Islet of Langerhans (tissue), 1 donor: ENCODE data around the gene PABPN1L.

ENCODE experiments used
- FAIRE-seq: peaks from one replicate; lab custom pipeline; 2011; peaks lifted over from hg19 to GRCh38; lab: Jason Lieb, UNC

PABPN1L gene

GRCh38 chr16:88883946-88884345 lies 17.5 kb upstream of the PABPN1L start:
- FAIRE-seq: no peak

DNA sequence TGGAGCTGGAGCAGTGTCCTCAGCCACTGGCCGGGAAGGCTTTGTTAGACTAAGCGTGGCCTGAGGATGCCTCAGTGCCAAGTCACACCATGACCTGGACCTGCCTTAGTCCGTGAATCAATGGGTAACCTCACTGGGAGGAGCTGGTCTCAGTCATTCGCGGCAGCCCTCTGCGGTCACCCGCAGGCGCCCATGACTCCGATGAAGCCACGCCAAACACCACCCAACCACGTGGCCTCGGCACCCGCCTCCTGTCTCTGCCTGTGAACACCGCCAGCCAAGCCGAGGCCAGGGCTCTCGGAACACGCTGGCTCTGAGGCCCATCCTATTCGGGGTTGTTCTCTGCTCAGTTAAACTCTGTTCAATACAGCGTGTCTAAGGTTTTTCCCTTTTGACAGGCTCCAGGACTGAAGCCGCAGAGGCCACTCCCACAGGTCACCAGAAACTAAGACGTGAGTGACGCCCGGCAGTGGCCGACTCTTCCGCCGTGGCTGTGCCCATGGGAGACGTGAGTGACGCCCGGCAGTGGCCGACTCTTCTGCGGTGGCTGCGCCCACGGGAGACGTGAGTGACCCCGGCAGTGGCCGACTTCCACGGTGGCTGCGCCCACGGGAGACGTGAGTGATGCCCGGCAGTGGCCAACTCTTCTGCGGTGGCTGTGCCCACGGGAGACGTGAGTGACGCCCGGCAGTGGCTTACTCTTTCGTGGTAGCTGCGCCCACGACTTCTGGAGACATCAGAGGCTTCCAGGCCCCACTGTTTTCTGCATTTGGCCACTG lies 16.8 kb upstream of the PABPN1L start:
- no peak for FAIRE-seq

DNA sequence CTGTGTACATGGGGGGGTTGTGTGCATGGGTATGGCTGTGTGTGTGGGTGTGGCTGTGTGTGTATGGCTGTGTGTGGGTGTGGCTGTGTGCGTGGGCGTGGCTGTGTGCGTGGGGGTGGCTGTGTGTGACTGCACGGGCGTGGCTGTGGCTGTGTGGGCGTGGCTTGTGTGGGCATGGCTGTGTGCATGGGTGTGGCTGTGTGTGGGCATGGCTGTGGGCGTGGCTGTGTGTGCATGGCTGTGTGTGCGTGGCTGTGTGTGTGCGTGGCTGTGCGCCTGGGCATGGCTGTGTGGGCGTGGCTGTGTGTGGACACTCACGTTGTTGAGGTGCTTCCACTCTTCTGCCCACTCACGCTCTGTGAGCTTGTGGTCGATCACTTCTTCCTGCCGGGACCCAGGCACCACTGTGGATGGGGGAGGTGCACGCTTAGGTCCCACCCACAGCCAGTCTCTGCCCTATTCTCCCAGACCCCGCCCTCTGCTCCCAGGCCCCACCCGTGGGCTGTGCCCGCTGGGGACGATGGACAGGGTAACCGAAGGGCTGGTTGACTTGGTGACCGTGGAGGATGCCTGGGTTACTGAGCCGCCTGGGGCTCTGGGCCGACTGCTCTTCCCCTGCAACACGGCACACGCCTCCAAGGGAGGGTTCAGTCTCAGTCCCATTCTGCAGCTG lies 16.0 kb upstream of the PABPN1L start:
- no peak for FAIRE-seq

GRCh38 chr16:88881675-88882357 lies 15.4 kb upstream of the PABPN1L start:
- no peak for FAIRE-seq

DNA sequence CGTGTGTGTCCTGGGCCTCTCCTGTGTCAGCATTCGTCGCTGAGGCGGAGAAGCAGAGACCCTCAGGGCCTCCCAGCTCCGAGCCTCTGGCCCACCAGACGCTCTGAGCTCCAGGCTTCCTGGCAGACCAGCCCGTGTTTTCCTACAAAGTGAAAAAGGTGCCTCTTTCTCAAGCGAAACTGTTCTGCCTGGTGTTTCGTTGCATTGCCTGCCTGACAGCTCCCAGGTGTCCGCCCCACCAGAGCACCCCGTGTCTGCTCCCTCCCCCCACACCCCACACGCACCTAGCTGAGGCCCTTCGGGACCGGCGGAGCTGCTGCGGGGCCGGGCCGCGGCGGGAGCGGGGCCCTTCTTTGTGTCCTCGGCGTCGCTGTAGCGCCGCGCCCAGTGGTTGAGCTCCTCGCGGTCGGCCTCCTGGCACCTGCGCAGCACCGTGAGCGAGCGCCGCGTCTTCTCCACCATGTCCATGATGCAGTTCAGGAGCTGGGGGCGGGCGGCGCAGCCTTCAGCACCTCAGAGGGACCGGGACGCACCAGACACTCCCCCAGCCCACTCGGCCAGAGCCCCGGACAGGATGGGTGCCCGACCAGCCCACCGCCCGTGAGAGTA lies 14.7 kb upstream of the PABPN1L start:
- FAIRE-seq: no peak

DNA sequence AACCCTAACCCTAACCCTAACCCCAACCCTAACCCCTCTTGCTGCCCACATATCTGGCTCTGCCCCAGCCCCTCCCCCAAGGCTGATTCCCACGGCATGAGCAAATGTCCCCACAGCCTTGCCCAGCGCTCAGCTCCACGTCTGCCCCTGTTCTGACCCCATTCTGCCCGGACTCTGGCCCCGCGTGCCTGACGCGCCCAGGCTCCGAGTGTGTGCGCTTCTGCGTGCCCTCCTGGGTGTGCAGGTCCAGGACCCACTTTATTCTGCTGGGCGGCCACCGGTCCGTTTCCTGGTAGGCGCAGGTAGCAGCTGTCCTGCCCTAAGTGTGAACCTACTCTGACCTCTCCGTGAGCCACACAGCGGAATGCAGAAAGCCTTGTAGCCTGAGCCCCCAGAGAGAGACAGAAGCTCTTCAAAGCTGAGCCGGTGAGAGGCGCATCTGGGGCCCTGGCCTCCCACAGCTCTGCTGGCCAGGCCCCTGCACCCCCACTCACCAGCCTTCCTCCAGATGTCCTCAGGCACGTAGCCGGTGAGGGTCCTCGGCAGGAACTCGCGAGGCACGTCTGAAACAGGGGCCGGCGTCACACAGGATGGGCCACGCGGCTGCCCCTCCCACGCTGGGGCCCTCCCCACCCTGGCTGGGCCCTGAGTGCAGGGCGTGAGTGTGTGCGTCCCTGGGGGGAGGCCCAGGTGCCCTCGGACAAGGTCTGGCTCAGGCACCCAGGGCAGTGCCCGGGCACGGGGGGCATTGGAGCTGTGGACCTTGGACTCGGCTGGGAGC lies 14.0 kb upstream of the PABPN1L start:
- FAIRE-seq: no peak

DNA sequence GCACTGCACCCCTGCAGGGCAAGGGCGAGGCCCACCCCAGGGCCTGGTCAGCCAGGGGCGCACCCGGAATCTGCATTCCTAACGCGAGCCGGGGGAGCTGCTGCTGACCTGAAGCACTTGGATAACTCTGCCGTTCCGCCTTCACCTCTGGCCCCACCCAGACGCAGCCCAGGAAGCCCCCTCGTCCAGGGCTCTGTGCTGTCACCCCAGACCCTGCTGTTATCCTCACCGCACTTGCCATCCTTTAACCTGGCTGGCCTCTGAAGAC lies 13.3 kb upstream of the PABPN1L start:
- no peak for FAIRE-seq

- FAIRE-seq: no peak
Observed at GRCh38 chr16:88878967-88879787, 12.7 kb upstream of the PABPN1L start.

DNA sequence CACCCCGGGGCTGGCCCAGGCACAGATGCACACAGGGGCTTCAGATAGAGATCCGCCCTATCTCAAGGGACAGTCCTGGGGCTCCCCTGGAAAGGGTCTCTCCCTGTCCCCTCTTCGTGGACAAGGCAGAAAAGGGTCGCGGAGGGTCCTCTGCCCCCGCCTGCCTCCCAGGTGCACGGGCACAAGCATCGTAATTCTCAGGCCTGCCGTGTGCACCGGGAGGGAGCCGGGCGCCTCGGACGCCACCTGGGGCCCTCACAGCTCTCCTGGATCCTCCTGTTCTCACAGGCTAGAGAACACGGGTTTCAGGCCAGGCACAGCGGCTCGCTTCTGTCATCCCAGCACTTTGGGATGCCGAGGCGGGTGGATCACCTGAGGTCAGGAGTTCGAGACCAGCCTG lies 11.9 kb upstream of the PABPN1L start:
- FAIRE-seq: no peak

- FAIRE-seq: no peak
Observed at GRCh38 chr16:88877564-88878289, 11.3 kb upstream of the PABPN1L start.

- FAIRE-seq: no peak
Observed at GRCh38 chr16:88876942-88877526, 10.6 kb upstream of the PABPN1L start.

- no peak for FAIRE-seq
Observed at GRCh38 chr16:88875703-88876234, 9.3 kb upstream of the PABPN1L start.

DNA sequence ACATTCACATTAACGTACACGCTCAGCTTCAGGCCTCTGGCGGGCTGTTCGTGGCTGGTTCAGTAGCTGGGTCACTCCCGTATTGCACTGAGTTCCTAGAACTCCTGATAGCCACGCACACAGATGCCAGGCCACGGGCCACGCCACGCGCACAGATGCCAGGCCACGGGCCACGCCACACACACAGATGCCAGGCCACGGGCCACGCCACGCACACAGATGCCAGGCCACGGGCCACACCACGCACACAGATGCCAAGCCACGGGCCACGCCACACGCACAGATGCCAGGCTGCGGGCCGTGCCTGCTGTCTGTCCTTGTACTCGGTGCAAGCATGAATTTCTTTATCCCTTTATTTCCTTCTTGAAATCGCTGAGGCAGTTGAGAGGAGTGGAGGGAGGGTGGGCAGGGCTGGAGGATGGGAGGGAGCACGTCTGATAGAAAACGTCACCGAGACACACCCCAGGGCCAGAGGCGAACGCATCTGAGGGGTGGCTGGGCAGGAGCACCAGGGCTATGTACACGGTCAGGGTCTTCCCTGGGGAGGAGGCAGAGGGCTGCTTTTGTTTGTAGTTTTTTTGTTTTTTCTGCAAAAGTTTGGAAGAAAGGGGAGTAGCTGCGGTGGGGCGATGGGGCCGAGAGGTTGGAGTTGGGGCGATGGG lies 8.6 kb upstream of the PABPN1L start:
- no peak for FAIRE-seq

DNA sequence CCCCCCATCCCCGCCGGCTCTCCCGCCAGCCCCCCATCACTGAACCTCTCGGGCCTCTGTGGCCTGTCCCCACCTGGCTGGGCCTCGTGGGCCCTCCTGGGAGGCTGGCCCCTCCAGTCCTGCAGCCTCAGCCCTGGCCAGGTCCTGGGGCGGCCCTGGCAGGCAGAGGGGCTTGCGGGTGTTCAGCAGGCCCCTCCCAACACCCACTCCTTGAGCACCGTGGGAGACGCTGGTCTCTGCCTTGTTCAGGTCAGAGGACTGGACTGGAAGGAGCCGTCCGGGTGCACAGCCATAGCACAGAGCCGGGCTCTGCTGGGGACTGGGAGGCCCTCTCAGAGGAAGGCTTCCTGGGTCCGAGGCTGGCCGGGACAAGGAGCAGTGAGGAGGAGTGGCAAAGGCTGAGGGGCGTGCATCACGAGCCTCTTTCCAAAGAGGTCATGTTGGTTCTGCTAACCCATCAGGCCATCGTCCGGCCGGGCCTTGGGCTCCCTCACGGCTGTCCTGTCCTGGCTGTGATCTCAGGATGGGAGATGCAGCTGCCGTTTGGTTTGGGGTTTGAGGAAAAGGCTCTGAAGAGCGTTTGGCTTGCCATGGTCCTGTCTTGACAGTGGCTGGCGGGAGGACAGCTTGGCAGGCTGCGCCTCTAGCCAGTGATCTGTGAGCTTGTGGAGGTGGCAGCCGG lies 6.3 kb upstream of the PABPN1L start:
- FAIRE-seq: no peak

- no peak for FAIRE-seq
Observed at GRCh38 chr16:88871730-88872416, 5.4 kb upstream of the PABPN1L start.

DNA sequence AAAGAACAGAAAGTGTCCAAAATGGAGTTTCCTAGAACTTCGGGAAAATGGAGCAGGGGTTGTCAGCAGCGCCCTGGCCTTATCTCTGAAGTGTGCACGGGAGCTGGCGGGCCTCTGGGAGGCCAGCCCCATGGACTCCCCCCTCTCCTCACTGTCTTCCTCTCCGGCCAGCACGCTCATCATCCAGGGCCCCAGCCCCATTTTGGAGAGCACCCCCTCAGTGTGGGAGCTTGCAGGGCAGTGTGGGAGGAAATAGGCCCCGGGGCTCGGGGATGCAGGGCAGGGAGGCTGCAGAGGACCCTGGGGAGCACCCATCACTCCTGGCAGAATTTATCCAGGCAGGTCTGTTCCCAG lies 4.9 kb upstream of the PABPN1L start:
- FAIRE-seq: no peak

DNA sequence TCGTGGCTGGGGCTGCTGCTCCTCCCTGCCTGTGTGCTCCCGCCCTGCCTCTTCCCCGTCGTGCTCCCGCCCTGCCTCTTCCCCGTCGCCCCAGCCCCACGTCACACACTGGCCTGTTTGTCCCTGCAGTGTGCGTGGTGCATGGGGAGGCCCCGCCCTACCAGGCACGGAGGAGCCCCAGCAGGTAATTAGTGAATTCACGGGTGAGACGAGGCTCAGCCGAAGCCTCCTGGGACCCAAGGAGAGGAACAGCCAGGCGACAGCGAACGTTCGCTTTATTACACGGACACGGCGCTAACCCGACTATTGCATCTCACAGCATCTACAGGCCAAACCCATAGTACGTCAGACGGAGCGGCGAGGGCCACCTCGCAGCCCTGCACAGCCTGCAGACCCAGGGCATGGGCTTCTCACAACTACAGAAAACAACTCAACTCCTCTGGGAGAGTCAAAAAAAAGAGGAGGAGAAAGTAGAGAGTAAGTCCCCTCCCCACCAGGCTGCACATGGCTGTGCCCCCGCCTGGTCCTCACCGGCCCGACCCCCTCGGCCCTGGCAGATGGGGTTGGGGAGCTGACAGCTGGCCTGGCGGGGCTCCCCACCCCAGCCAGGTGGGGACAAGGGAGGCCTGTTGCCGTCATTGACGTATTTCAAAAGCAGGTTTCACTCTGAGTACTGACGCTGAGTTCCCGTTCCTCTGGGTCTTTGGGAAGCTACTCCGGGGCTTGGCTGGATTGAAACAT lies 4.3 kb upstream of the PABPN1L start:
- no peak for FAIRE-seq

DNA sequence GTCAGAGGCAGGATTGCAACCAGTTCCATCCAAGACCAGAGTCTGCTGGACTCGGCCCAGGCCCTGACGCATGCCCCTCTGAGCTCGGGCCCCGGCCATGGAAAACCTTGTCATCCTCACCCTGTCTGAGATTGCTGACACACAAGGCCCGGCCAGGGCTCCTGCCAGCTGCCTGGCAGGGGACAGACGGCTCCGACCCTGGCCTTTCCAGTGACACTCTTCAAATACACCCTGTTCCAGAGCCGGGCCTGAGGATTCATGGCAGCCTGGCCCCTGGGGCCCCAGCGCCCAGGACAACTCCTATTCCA lies 3.2 kb upstream of the PABPN1L start:
- FAIRE-seq: no peak
